ENCODE results near the gene FGF13. TPM values are rescaled to one million over a fixed set of nuclear protein-coding genes. Genes with fewer than 3 reads are reported as not detected.

FGF13 gene
- total RNA-seq, 4 donors from 2014 or later, result 4.7 to 19.3 (median 14.8) TPM

DNA sequence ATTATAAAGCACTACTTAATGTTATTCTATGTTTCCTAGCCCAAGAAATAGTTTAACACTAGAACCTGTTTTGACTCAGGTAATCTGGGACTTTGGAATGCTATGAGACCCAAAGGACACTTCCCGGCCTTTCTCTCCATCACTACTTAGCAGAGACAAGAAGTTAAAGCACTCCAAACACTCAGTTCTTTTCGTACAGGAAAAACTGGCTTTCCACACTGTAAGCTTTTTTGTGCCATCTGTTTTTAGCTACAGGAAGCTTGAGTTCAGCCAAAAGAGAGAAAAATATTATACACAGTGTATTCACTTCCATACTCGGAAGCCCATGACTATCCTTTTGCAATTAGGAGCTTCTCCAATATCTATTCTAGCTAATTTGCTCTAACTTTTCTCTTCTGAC lies 7.9 kb upstream of the FGF13 start:
- Histone ChIP-seq H3K4me1 (peaks cover 0 to 12% (median 0%) of the 10 kb centered on the region in 3 donors), H3K36me3 (no peaks in the 10 kb centered on the region), H3K9me3 (no peaks in the 10 kb centered on the region), H3K4me3 (no peak overlapping the region), H3K27ac (peak overlapping the region in 1 of 4 donors; percentile 19), H3K27me3 (no peaks in the 10 kb centered on the region)
- no peak for TF ChIP-seq POLR2AphosphoS5 (IDR thresholded peaks at IDR 0.05)
- TF ChIP-seq EP300 (IDR thresholded peaks at IDR 0.05), result no peak
- no peak for TF ChIP-seq POLR2A (IDR thresholded peaks at IDR 0.05)
- TF ChIP-seq, protein P1, sequence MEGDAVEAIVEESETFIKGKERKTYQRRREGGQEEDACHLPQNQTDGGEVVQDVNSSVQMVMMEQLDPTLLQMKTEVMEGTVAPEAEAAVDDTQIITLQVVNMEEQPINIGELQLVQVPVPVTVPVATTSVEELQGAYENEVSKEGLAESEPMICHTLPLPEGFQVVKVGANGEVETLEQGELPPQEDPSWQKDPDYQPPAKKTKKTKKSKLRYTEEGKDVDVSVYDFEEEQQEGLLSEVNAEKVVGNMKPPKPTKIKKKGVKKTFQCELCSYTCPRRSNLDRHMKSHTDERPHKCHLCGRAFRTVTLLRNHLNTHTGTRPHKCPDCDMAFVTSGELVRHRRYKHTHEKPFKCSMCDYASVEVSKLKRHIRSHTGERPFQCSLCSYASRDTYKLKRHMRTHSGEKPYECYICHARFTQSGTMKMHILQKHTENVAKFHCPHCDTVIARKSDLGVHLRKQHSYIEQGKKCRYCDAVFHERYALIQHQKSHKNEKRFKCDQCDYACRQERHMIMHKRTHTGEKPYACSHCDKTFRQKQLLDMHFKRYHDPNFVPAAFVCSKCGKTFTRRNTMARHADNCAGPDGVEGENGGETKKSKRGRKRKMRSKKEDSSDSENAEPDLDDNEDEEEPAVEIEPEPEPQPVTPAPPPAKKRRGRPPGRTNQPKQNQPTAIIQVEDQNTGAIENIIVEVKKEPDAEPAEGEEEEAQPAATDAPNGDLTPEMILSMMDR (IDR thresholded peaks at IDR 0.05), result no peak
- no peak for ATAC-seq
- WGBS, 2 donors (ENCODE audit: low coverage in 1 of 2), result 23 to 32% methylated on average over 3 of the region's 3 CpGs

DNA sequence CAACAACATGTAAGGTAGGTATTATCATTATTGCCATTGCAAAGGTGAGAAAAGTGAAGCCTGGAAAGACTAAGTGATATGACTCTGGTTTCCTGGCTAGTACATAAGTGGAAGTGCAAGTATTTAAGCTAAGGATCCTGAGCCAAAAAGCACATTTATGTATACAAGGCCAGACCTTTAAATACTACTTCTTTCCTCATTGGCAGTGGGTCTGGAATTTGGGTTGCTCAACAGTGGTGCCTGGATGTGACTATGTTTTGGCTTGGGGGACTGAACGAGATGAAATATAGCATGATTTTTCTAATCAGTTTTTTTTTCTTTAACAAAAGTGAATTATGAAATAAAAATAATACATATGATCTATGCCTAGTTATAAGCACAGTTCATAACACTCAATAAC lies 7.4 kb upstream of the FGF13 start:
- Histone ChIP-seq H3K27ac (no peak overlapping the region), H3K27me3 (no peaks in the 10 kb centered on the region), H3K36me3 (no peaks in the 10 kb centered on the region), H3K4me1 (peaks cover 0 to 12% (median 0%) of the 10 kb centered on the region in 3 donors), H3K4me3 (no peak overlapping the region), H3K9me3 (no peaks in the 10 kb centered on the region)
- peak; percentile 41 for ATAC-seq
- TF ChIP-seq POLR2A (IDR thresholded peaks at IDR 0.05) (no peak), POLR2AphosphoS5 (IDR thresholded peaks at IDR 0.05) (peak; percentile 36)
- WGBS, 2 donors (ENCODE audit: low coverage in 1 of 2), result 33 to 60% methylated on average over 1 of the region's 1 CpG

GRCh38 chrX:138710866-138711341 lies 613 bp downstream of the FGF13 start:
- ATAC-seq, result peak; percentile 15
- Histone ChIP-seq H3K9me3 (no peaks in the 10 kb centered on the region), H3K27ac (peak overlapping the region; percentile 6 to 78 (median 76)), H3K4me1 (peaks cover 0 to 11% (median 0%) of the 10 kb centered on the region in 3 donors), H3K36me3 (no peaks in the 10 kb centered on the region), H3K4me3 (peak overlapping the region; percentile 62 to 92), H3K27me3 (no peaks in the 10 kb centered on the region)
- TF ChIP-seq, protein P1 (IDR thresholded peaks at IDR 0.05), result no peak
- no peak for TF ChIP-seq EP300 (IDR thresholded peaks at IDR 0.05)
- no peak for TF ChIP-seq POLR2A (IDR thresholded peaks at IDR 0.05)
- TF ChIP-seq POLR2AphosphoS5 (IDR thresholded peaks at IDR 0.05), result no peak
- WGBS, 2 donors (ENCODE audit: low coverage in 1 of 2), result 0 to 13% methylated on average over 6 to 10 of the region's 51 CpGs

- Histone ChIP-seq H3K27ac (peak overlapping the region in 3 of 4 donors; percentile 75 to 78 (median 77)), H3K27me3 (no peaks in the 10 kb centered on the region), H3K4me1 (peaks cover 0 to 11% (median 0%) of the 10 kb centered on the region in 3 donors), H3K4me3 (peak overlapping the region; percentile 62 to 92), H3K36me3 (no peaks in the 10 kb centered on the region), H3K9me3 (no peaks in the 10 kb centered on the region)
- no peak for TF ChIP-seq EP300 (IDR thresholded peaks at IDR 0.05)
- TF ChIP-seq, protein P1 (IDR thresholded peaks at IDR 0.05), result no peak
- TF ChIP-seq POLR2AphosphoS5 (IDR thresholded peaks at IDR 0.05), result no peak
- no peak for TF ChIP-seq POLR2A (IDR thresholded peaks at IDR 0.05)
- WGBS, 2 donors (ENCODE audit: low coverage in 1 of 2), result 14 to 25% methylated on average over 1 to 10 of the region's 25 CpGs
- ATAC-seq, result no peak
These were observed 1.4 kb downstream of the FGF13 start for GRCh38 chrX:138709886-138710791.

DNA sequence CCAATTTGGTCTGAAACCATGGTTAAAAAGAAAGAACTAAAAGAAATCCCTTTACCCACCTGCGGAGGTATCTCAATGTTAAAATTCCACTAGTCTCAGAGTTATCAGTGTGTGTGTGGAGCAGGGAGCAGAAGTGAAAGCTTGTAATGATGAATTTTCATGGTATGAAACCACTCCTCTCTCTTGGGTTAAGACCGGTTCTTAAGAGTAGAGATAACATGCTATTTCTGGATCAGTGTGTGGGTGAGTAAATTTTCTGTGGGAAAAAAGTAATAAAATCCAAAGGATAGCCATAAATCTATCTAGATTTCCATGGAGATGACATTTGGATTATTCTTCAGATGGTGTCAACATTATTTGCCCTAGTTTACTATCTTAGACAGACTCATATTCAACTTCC lies 3.2 kb downstream of the FGF13 start:
- Histone ChIP-seq H3K36me3 (no peaks in the 10 kb centered on the region), H3K4me3 (no peak overlapping the region), H3K9me3 (no peaks in the 10 kb centered on the region), H3K27me3 (no peaks in the 10 kb centered on the region), H3K4me1 (peaks cover 0 to 11% (median 0%) of the 10 kb centered on the region in 3 donors), H3K27ac (no peak overlapping the region)
- no peak for TF ChIP-seq POLR2A (IDR thresholded peaks at IDR 0.05)
- no peak for TF ChIP-seq POLR2AphosphoS5 (IDR thresholded peaks at IDR 0.05)
- TF ChIP-seq, protein P1 (IDR thresholded peaks at IDR 0.05), result no peak
- TF ChIP-seq EP300 (IDR thresholded peaks at IDR 0.05), result no peak
- no peak for ATAC-seq
- 42 to 82% methylated on average over 1 to 2 of the region's 2 CpGs for WGBS, 2 donors (ENCODE audit: low coverage in 1 of 2)

Measured in gastroesophageal sphincter (tissue), 4 donors.